ENCODE results near the gene DIS3L2.

DNA sequence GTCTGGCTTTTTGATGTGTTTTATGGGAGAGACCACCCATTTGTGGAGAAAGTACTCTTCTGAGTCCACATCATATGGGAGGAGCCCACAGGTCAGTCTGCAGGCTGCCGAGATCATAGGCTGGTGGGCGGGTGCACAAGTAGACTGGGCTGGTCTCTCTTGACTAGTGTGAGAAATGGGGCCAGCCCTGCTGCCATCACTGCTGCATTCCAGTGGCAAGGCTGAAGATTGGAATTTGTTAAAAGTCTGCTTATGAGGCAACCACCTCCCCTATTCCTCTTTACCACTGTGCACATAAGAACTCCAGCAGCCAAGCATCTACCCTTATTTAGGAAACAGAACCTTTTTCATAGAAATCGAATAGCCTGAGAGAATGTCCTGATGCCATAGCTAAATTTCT lies 200.7 kb downstream of the DIS3L2 start:
- TF ChIP-seq GABPA (IDR thresholded peaks at IDR 0.05; ENCODE audit: borderline replicate concordance, insufficient read depth, low read length) (no peak), CHD2 (IDR thresholded peaks at IDR 0.05; ENCODE audit: low read length) (no peak), CEBPB (IDR thresholded peaks at IDR 0.05; ENCODE audit: low read depth, low read length) (no peak), CBX5 (IDR thresholded peaks at IDR 0.05; ENCODE audit: low read depth, low read length) (no peak), MAX (IDR thresholded peaks at IDR 0.05) (no peak)
- TF ChIP-seq, protein P1, sequence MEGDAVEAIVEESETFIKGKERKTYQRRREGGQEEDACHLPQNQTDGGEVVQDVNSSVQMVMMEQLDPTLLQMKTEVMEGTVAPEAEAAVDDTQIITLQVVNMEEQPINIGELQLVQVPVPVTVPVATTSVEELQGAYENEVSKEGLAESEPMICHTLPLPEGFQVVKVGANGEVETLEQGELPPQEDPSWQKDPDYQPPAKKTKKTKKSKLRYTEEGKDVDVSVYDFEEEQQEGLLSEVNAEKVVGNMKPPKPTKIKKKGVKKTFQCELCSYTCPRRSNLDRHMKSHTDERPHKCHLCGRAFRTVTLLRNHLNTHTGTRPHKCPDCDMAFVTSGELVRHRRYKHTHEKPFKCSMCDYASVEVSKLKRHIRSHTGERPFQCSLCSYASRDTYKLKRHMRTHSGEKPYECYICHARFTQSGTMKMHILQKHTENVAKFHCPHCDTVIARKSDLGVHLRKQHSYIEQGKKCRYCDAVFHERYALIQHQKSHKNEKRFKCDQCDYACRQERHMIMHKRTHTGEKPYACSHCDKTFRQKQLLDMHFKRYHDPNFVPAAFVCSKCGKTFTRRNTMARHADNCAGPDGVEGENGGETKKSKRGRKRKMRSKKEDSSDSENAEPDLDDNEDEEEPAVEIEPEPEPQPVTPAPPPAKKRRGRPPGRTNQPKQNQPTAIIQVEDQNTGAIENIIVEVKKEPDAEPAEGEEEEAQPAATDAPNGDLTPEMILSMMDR (IDR thresholded peaks at IDR 0.05; ENCODE audit: control extremely low read depth in 1 of 3, insufficient read depth in 1 of 3, low read depth in 1 of 3, low read length in 3 of 3): no peak

Data from H1 (cell line).